Activated CD4-positive, alpha-beta T cell treated with anti-CD3 and anti-CD28 coated beads for 4 hours (primary cell): Measurements from ENCODE around the gene HDAC7.

ENCODE experiments used
- DNase-seq, 2 donors: peaks; one replicate each; pipeline ENCODE4 v3.0.0-alpha.2; 2020

HDAC7 gene

GRCh38 chr12:47743311-47743860 lies 76.3 kb downstream of the HDAC7 start:
- no peak for DNase-seq

DNA sequence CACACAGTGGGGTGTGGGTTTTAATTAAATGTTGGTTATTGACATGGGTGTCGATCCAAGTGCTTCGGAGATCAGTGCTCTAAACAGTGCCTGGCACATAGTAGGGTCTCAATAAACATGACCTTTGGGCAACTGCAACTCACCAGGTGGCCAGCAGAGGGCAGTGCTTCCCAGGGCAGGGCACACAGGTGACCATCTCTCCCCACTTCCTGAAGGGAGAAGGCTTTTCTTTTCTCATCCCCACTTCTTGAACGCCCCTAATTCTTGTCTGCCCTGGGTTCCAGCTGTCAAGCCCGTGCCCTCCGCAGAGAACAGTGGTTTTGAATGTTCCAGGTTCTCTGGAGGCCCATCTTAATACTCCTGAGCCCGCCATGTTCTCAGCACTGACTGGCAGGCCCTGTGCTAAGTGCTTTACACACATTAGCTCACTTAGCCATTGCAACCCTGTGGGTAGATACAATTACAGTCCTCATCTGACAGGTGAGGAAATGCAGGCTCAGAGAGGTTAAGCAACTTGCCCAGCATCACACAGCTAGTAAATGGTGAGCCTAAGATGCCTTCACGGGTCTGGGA lies 77.4 kb downstream of the HDAC7 start:
- DNase-seq = peak; percentile 55 to 79

DNA sequence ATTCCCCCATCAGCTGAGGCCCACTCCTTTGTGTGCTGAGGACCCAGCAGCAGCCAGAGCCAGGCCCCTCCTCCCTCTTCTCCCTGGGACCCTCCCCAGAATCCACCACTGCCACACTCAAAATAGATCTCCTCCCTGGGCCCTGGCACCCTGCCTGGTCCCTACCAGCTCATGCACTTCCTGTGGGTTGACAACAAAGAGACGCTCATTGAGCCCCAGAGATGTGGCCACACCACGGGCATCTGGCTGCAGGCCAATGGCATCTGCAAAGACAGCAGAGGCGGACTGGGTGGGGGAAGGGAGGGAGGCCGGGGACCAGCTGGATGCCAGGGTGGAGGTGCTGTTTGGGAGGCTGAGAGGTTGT lies 78.4 kb downstream of the HDAC7 start:
- DNase-seq = peak; percentile 22 to 64

DNA sequence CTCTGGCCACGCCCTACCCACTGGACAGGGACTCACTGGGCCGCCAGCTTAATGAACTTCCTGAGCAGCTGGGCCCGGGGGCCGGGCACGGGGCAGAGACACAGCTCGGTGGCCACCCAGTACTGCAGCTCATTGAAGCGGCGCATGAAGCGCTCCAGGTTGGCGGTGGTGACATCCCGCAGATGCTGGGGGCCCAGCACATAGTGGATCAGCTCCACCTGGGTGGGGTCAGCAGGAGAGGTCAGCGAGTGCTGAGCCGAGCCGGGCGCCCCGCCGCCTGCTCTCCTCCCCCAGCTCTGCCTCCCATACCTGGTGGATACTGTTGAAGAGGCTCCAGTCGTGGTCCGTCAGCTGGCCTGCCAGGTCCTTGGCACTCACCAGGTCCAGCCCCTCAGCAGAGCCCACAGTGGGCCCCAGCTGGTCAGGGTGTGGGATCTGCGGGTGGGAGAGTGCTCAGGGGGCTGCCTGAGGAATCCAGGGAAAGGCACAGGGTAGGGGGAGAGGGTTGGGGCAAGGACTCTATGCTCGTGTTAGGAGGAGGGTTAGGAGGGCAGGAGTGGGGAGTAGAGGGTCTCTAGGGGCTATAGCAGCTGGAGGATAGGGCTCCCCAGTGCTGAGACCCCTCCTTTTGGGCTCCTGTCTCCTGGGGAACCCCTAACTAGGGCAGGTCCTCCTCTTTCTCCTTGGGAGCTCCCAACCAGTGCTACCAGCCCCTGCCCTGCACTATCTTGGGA lies 78.9 kb downstream of the HDAC7 start:
- DNase-seq = no peak

DNA sequence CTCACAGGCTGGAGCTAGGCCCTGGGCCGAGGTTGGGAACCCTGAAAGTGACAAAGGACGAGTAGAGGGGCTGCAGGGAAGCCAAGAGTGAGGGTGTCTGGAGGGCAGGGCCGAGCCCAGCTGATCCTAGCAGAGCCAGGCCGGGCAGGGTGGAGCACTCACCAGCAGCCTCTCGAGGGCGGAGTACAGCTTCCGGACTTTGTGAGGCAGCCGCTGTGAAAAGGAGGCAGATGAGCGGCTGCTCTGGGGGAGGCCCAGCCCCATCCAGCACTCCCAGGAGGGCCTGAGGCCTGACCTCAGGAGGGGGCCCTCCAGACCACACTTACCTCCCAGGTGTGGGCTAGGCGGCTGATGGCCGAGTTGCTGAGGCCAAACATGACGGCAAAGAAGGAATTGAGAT lies 79.7 kb downstream of the HDAC7 start:
- no peak for DNase-seq

GRCh38 chr12:47739297-47739696 lies 80.4 kb downstream of the HDAC7 start:
- no peak for DNase-seq

- no peak for DNase-seq
Measured at GRCh38 chr12:47737936-47738594, 81.6 kb downstream of the HDAC7 start.

- no peak for DNase-seq
Measured at GRCh38 chr12:47736877-47737676, 82.6 kb downstream of the HDAC7 start.

GRCh38 chr12:47736216-47736615 lies 83.5 kb downstream of the HDAC7 start:
- DNase-seq = no peak

DNA sequence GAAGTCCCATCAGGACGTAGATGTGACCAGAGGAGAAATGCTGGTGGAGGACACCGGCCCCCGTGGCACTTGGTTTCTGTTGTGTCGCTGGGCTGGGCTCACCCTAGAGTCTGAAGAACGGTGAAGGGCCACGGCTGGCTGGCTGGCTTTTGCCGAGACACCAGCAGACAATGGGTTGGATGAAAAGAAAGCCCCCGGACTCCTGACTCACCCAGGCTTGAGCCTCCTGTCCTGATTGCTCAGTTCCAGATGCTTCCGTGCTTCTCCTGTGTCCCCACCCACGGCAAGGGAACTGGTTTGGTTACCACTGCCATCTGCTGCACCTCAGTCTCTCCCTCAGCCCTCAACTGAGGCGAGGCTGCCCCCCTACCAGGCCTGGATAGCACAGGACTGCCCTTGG lies 84.1 kb downstream of the HDAC7 start:
- no peak for DNase-seq

- DNase-seq = no peak
Measured at GRCh38 chr12:47734725-47735480, 84.8 kb downstream of the HDAC7 start.

DNA sequence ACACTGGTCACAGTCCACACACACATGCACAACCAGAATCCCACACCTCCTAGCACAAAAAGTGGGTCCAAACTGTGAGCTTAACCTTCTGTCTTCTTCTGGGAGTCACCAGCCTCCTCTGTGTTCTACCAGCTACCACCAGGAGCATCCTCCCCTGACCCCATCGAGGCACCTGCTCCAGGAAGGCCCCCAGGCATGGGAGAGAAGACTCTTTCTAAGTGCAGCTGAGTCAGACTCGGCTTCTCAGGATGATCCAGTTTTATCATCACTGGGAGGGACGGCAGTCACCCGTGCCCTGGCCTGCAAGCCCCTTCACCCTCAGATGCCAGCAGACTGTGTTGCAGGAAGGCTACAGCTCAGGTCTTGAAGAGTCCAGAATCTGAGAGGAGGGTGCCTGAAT lies 86.6 kb downstream of the HDAC7 start:
- DNase-seq = no peak
